Measurements from ENCODE around the gene MS4A12.

GRCh38 chr11:60528465-60528864, 35.9 kb downstream of the MS4A12 start:
- TF ChIP-seq POLR2AphosphoS5 (IDR thresholded peaks at IDR 0.05) (no peak), POLR2A (IDR thresholded peaks at IDR 0.05) (no peak)
